CD4-positive, CD25-positive, alpha-beta regulatory T cell (primary cell): ENCODE measurements around the gene FARP2. TPM values are rescaled to one million over a fixed set of nuclear protein-coding genes. Genes with fewer than 3 reads are reported as not detected.
"Not testable (repeated sequence)": the region's sequence is repeated elsewhere in the genome, so short reads cannot be mapped to it uniquely, and the experiment has no call there.

Source experiments
- ATAC-seq, 2 donors: fragments of 150-1000 bp; cut with Tn5 transposase; one replicate each; pipeline ENCODE4 v1.10.0; 2021; ENCODE audit warnings: low read depth in 2 of 2, moderate number of reproducible peaks in 2 of 2, moderate library complexity in 1 of 2
- DNase-seq, 3 donors: peaks; one replicate each; pipeline versions ENCODE4 v3.0.0 to v3.0.0-alpha.2; 2012 to 2022; ENCODE audit warnings: mixed read lengths in 1 of 3
- H3K27ac ChIP-seq: one replicate; pipeline ENCODE4 v1.7.0; 2013; ENCODE audit warnings: mild to moderate bottlenecking, low read length; ENCODE audit not compliant: insufficient read depth, poor library complexity, severe bottlenecking
- H3K27me3 ChIP-seq: one replicate; pipeline ENCODE4 v1.7.0; 2013; ENCODE audit warnings: low read length; ENCODE audit not compliant: control insufficient read depth, insufficient read depth
- H3K36me3 ChIP-seq: one replicate; pipeline ENCODE4 v1.7.0; 2013; ENCODE audit warnings: mild to moderate bottlenecking, low read length, moderate library complexity; ENCODE audit not compliant: control insufficient read depth, insufficient read depth
- H3K4me1 ChIP-seq: 2 replicates; pipeline ENCODE4 v1.7.0; 2013; ENCODE audit warnings: mild to moderate bottlenecking, low read length; ENCODE audit not compliant: insufficient read depth, control insufficient read depth, poor library complexity, severe bottlenecking
- H3K4me3 ChIP-seq: one replicate; pipeline ENCODE4 v1.7.0; 2013; ENCODE audit warnings: low read depth, mild to moderate bottlenecking, low read length, moderate library complexity
- H3K9me3 ChIP-seq, 2 experiments: 1 replicate in 1 of 2; 2 replicates in 1 of 2; pipeline ENCODE4 v1.7.0; 2013; ENCODE audit warnings: low read length in 2 of 2, mild to moderate bottlenecking in 1 of 2, moderate library complexity in 1 of 2; ENCODE audit not compliant: control insufficient read depth in 2 of 2
- H3K27ac Mint-ChIP-seq, 3 donors: one replicate each; pipeline ENCODE4 v1.8.0; 2020 to 2022; ENCODE audit warnings: mild to moderate bottlenecking in 3 of 3, mixed read lengths in 3 of 3, moderate library complexity in 2 of 3
- H3K27me3 Mint-ChIP-seq: one replicate; pipeline ENCODE4 v1.8.0; 2022; ENCODE audit warnings: mild to moderate bottlenecking, mixed read lengths
- H3K36me3 Mint-ChIP-seq: one replicate; pipeline ENCODE4 v1.8.0; 2020; ENCODE audit warnings: mixed read lengths
- H3K4me1 Mint-ChIP-seq, 4 donors: one replicate each; pipeline ENCODE4 v1.8.0; 2020 to 2022; ENCODE audit warnings: mixed read lengths in 4 of 4, mild to moderate bottlenecking in 1 of 4
- H3K4me3 Mint-ChIP-seq, 4 donors: one replicate each; pipeline ENCODE4 v1.8.0; 2020 to 2022; ENCODE audit warnings: mild to moderate bottlenecking in 4 of 4, mixed read lengths in 4 of 4, moderate library complexity in 3 of 4
- H3K9me3 Mint-ChIP-seq, 7 donors: one replicate each; pipeline ENCODE4 v1.8.0; 2020 to 2022; ENCODE audit warnings: mixed read lengths in 7 of 7, mild to moderate bottlenecking in 3 of 7, moderate library complexity in 2 of 7
- polyA plus RNA-seq, 4 donors: library from polyadenylated mRNA; unstranded; fragments of 300-500 nt; fragmentation: Illumina TruSeq; gene quantifications; one replicate each; pipeline ENCODE4 v1.2.3, GENCODE V29; 2021
- total RNA-seq: library from RNA; stranded (reverse); gene quantifications from one replicate; pipeline ENCODE4 v1.2.3, GENCODE V29; 2022

Gene FARP2
- total and polyA plus RNA-seq, 5 donors from 2014 or later, result 3.0 to 34.9 (median 7.4) TPM

DNA sequence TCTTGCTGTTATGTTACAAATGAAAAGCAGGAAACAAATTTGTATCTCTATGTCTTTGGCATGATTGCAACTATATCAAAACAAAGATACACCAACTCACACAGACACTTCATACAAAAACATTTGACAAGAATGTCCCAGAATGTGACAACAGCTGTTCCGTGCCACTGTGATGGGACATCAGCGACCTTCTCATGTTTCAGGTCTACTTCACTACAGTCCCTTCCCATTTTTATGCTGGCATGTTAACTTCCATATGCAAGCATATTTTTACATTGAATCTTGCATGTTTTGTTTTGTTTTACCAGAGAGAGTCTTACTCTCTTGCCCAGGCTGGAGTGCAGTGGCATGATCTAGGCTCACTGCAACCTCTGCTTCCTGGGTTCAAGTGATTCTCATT lies 81.1 kb downstream of the FARP2 start:
- DNase-seq, result no peak
- H3K4me3 ChIP-seq, result no peak overlapping the region
- no peaks in the 10 kb centered on the region for H3K27me3 Mint-ChIP-seq
- H3K36me3 ChIP-seq, result peaks cover 15% of the 10 kb centered on the region
- no peaks in the 10 kb centered on the region for H3K9me3 Mint-ChIP-seq
- H3K4me1 ChIP-seq, result no peaks in the 10 kb centered on the region
- no peaks in the 10 kb centered on the region for H3K27me3 ChIP-seq
- H3K9me3 ChIP-seq, result no peaks in the 10 kb centered on the region
- H3K36me3 Mint-ChIP-seq, result peaks cover 35% of the 10 kb centered on the region
- no peak for ATAC-seq
- H3K4me3 Mint-ChIP-seq, result no peak overlapping the region
- H3K4me1 Mint-ChIP-seq, result peaks cover 0 to 2% (median 0%) of the 10 kb centered on the region in 4 donors
- no peak overlapping the region for H3K27ac Mint-ChIP-seq
- H3K27ac ChIP-seq, result no peak overlapping the region

DNA sequence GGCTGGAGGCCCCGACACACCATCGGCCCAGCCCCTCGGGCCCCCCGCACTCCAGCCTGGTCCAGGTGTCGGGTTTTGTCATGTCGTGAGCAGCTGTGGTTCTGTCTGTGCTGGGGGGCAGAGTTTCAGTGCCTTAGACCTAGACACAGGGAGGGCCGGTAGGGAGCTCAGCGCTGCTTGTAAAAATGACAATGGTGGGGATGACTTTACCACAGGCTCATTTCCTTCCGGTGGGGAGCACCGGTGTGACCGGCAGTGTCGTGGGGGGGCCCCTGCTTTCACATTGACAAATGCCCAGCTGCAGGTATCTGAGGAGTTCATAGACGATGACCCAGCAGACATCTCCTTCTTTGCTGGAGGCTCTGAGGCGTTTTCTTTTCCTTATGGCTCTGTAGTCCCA lies 85.4 kb downstream of the FARP2 start:
- Histone ChIP-seq H3K27me3 (peaks cover 7% of the 10 kb centered on the region), H3K27ac (no peak overlapping the region), H3K36me3 (peaks cover 7% of the 10 kb centered on the region), H3K4me3 (no peak overlapping the region), H3K9me3 (no peaks in the 10 kb centered on the region), H3K4me1 (peaks cover 18% of the 10 kb centered on the region)
- DNase-seq (no peak), ATAC-seq (no peak)
- peaks cover 6 to 27% (median 17%) of the 10 kb centered on the region in 4 donors for H3K4me1 Mint-ChIP-seq
- no peak overlapping the region for H3K27ac Mint-ChIP-seq
- peaks cover 25% of the 10 kb centered on the region for H3K36me3 Mint-ChIP-seq
- H3K27me3 Mint-ChIP-seq, result peaks cover 14% of the 10 kb centered on the region
- no peak overlapping the region for H3K4me3 Mint-ChIP-seq
- no peaks in the 10 kb centered on the region for H3K9me3 Mint-ChIP-seq

DNA sequence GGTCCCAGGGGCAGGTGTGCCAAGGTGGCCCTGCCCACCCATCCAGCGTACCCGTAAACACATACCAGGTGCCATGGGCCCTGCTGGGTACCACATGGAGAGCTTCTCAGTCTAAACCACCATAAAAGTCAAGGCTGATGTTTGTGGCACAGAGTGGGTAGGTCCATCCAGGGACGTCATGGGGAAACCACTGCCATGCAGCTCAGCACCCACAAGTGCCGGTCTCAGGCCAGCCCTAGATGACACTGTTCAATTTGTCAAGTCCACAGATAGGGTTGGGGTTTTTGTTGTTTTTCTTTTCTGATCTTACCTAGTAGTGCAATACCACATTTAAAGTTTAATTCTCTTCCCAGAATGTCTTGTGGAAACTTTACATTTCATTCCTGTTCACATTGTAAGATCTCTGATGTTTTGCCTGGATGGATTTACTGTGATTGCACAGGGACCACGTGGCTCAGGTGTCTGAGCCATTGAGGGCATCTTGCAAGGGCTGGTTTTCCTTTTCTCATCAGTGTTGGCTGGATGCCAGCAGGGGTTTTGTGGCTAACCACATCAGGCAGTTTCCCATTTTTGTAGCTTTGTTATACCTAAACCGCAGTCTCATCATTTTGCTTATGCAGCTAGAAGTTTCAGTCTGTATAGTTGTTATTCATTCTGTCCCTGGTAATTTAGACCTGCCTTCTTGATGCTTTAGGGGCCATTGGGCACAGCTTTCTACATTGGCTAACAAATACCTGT lies 87.6 kb downstream of the FARP2 start:
- H3K9me3 ChIP-seq, result no peaks in the 10 kb centered on the region
- H3K27ac ChIP-seq, result no peak overlapping the region
- peaks cover 18% of the 10 kb centered on the region for H3K4me1 ChIP-seq
- Mint-ChIP-seq H3K27ac (no peak overlapping the region), H3K9me3 (no peaks in the 10 kb centered on the region), H3K36me3 (peaks cover 15% of the 10 kb centered on the region), H3K4me1 (peaks cover 6 to 27% (median 17%) of the 10 kb centered on the region in 4 donors), H3K4me3 (peak overlapping the region; percentile 8 to 53 (median 32)), H3K27me3 (peaks cover 14% of the 10 kb centered on the region)
- ATAC-seq (peak; percentile 66 to 73), DNase-seq (peak; percentile 53 to 87 (median 80))
- H3K27me3 ChIP-seq, result peaks cover 7% of the 10 kb centered on the region
- H3K36me3 ChIP-seq, result peaks cover 7% of the 10 kb centered on the region
- peak overlapping the region; percentile 51 for H3K4me3 ChIP-seq

DNA sequence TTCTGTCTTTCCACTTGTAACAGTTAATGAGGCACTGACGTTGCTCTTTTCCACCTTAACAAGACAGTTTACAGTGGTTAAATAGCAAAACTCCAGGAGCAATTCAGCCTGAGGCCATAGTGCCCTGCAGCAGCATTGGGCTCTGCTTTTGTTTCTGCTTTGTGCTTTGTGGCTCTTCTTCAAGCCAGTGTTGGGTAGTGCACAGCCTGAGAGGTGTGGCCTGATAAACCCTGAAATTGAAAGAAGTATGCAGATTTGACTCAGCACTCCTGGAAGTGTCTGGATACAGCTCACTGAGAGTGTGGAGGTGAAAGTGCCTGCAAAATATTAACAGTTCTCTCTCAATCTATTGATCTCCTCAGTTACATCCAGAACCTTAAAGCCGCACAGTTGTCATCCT lies 89.3 kb downstream of the FARP2 start:
- Mint-ChIP-seq H3K4me3 (no peak overlapping the region), H3K4me1 (peaks cover 6 to 27% (median 17%) of the 10 kb centered on the region in 4 donors), H3K9me3 (no peaks in the 10 kb centered on the region), H3K27me3 (peaks cover 14% of the 10 kb centered on the region), H3K27ac (no peak overlapping the region), H3K36me3 (peaks cover 15% of the 10 kb centered on the region)
- Histone ChIP-seq H3K9me3 (no peaks in the 10 kb centered on the region), H3K27me3 (peaks cover 7% of the 10 kb centered on the region), H3K4me1 (peaks cover 18% of the 10 kb centered on the region), H3K36me3 (peaks cover 7% of the 10 kb centered on the region), H3K27ac (no peak overlapping the region), H3K4me3 (no peak overlapping the region)
- ATAC-seq (no peak), DNase-seq (peak in 1 of 3 donors; percentile 46)

DNA sequence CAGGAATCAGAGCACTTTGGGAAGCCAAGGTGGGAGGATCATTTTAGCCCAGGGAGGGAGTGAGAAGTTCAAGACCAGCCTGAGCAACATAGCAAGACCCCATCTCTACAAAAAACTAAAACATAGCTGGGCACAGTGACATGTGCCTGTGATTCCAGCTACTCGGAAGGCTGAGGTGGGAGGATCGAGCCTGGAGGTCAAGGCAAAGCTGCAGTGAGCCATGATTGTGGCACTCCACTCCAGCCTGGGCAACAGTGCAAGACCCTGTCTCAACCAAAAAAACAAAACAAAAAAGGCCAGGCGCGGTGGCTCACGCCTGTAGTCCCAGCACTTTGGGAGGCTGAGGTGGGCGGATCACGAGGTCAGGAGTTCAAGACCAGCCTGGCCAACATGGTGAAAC lies 94.0 kb downstream of the FARP2 start:
- not testable (repeated sequence) for H3K27ac ChIP-seq, H3K27ac Mint-ChIP-seq, H3K36me3 ChIP-seq, H3K9me3 ChIP-seq, H3K9me3 Mint-ChIP-seq, H3K4me1 ChIP-seq, DNase-seq, H3K4me3 ChIP-seq, H3K27me3 ChIP-seq, H3K27me3 Mint-ChIP-seq, H3K4me1 Mint-ChIP-seq, H3K4me3 Mint-ChIP-seq, H3K36me3 Mint-ChIP-seq, ATAC-seq

DNA sequence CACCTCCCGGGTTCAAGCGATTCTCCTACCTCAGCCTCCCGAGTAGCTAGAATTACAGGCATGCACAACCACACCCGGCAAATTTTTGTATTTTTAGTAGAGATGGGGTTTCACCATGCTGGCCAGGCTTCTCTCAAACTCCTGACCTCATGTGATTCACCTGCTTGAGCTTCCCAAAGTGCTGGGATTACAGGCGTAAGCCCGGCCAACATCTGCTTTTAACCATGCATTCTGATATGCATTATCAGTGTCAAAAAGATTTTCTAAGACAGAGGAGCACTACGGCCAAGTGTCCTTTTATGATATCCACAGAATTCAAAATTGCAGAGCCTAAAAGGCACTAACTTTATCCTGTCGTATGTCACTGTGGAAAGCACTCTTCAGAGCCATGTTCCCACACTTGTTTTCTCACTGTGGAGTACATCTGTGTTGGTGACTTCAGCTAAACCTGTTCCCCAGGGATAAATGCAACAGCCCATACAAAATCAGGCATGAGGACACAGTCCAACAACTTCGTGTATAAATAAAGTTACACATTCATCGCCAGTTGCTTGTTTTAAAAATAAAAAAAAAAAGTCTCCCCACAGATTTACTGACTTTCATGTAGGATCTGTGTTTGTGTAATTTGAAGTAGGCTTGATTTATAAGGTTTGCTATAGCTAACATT lies 95.9 kb downstream of the FARP2 start:
- H3K36me3 Mint-ChIP-seq, result peaks cover 3% of the 10 kb centered on the region
- Histone ChIP-seq H3K4me1 (no peaks in the 10 kb centered on the region), H3K27me3 (no peaks in the 10 kb centered on the region), H3K27ac (no peak overlapping the region), H3K9me3 (no peaks in the 10 kb centered on the region), H3K36me3 (no peaks in the 10 kb centered on the region), H3K4me3 (no peak overlapping the region)
- no peak overlapping the region for H3K4me3 Mint-ChIP-seq
- H3K27me3 Mint-ChIP-seq, result no peaks in the 10 kb centered on the region
- peaks cover 0 to 3% (median 0%) of the 10 kb centered on the region in 4 donors for H3K4me1 Mint-ChIP-seq
- H3K9me3 Mint-ChIP-seq, result no peaks in the 10 kb centered on the region
- H3K27ac Mint-ChIP-seq, result no peak overlapping the region
- ATAC-seq (no peak), DNase-seq (no peak)

DNA sequence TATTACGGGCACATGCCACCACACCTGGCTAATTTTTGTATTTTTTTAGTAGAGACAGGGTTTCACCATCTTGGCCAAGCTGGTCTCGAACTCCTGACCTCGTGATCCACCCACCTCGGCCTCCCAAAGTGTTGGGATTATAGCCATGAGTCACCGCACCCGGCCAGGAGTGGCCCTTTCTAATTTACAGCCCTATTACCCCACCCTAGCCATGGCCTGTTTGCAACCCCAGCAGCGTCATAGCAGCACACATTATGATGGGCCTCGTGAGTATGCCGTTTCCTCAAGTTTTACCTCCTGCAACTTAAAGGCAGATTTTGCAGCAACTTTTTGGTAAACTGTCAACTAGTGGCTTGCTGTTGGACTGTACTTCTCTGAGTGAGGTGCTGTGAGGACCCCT lies 97.8 kb downstream of the FARP2 start:
- H3K36me3 ChIP-seq, H3K27me3 ChIP-seq, H3K4me3 ChIP-seq, H3K4me3 Mint-ChIP-seq, H3K27ac ChIP-seq, H3K4me1 Mint-ChIP-seq, ATAC-seq, H3K27me3 Mint-ChIP-seq, DNase-seq, H3K4me1 ChIP-seq, H3K9me3 ChIP-seq, H3K36me3 Mint-ChIP-seq, H3K9me3 Mint-ChIP-seq, H3K27ac Mint-ChIP-seq: not testable (repeated sequence)
